ENCODE measurements around the gene GPBP1L1.

- TF ChIP-seq CTCF (tag by site-specific recombination; IDR thresholded peaks at IDR 0.05) (no peak), PATZ1 (tag by site-specific recombination; IDR thresholded peaks at IDR 0.05) (no peak), RBAK (tag by site-specific recombination; IDR thresholded peaks at IDR 0.05) (no peak), ZNF747 (tag by site-specific recombination; IDR thresholded peaks at IDR 0.05) (no peak), ZNF610 (tag by site-specific recombination; IDR thresholded peaks at IDR 0.05; ENCODE audit: borderline replicate concordance) (no peak)
These were observed 12.4 kb downstream of the GPBP1L1 start for GRCh38 chr1:45673956-45674355.

Data from HEK293 (cell line).